ENCODE results near the gene RHEB.

Gene RHEB

GRCh38 chr7:151517601-151518104 lies 2.0 kb downstream of the RHEB start:
- Histone ChIP-seq H3K9me2 (replicated peaks; ENCODE audit: control insufficient read depth, low read length) (no peaks in the 10 kb centered on the region), H3K9me3 (ENCODE audit: control insufficient read depth, insufficient read depth, low read length) (peaks cover 8% of the 10 kb centered on the region), H3K36me3 (ENCODE audit: control insufficient read depth, low read length) (peaks cover 41% of the 10 kb centered on the region), H3K4me2 (ENCODE audit: low read length) (peak overlapping the region; percentile 83), H3K27me3 (ENCODE audit: control insufficient read depth, low read length) (no peaks in the 10 kb centered on the region), H3K4me3 (ENCODE audit: low read length) (peak overlapping the region; percentile 93), H3K79me2 (ENCODE audit: control insufficient read depth, low read length) (peaks cover 67% of the 10 kb centered on the region), H3K27ac (ENCODE audit: low read depth, low read length) (no peak overlapping the region), H4K20me1 (ENCODE audit: control insufficient read depth, insufficient read depth, low read depth, low read length) (peaks cover 54% of the 10 kb centered on the region), H3K4me1 (ENCODE audit: control insufficient read depth, low read length) (peaks cover 28% of the 10 kb centered on the region), H3F3A (ENCODE audit: control insufficient read depth, insufficient read depth) (0 out of 2 replicates have a peak, but pooled peaks cover 2% of the 10 kb centered on the region)
- TF ChIP-seq CTCF (IDR thresholded peaks at IDR 0.05; ENCODE audit: low read depth, low read length, poor library complexity, severe bottlenecking) = no peak
- no peak for TF ChIP-seq EZH2phosphoT487 (IDR thresholded peaks at IDR 0.05; ENCODE audit: borderline replicate concordance, low read length)

- Histone ChIP-seq H4K20me1 (ENCODE audit: control insufficient read depth, insufficient read depth, low read depth, low read length) (peaks cover 72% of the 10 kb centered on the region), H3K4me3 (ENCODE audit: low read length) (no peak overlapping the region), H3K27me3 (ENCODE audit: control insufficient read depth, low read length) (no peaks in the 10 kb centered on the region), H3K9me3 (ENCODE audit: control insufficient read depth, insufficient read depth, low read length) (peaks cover 1% of the 10 kb centered on the region), H3K4me2 (ENCODE audit: low read length) (no peak overlapping the region), H3K27ac (ENCODE audit: low read depth, low read length) (no peak overlapping the region), H3K4me1 (ENCODE audit: control insufficient read depth, low read length) (peaks cover 29% of the 10 kb centered on the region), H3K79me2 (ENCODE audit: control insufficient read depth, low read length) (peaks cover 91% of the 10 kb centered on the region), H3K36me3 (ENCODE audit: control insufficient read depth, low read length) (peaks cover 54% of the 10 kb centered on the region), H3F3A (ENCODE audit: control insufficient read depth, insufficient read depth) (0 out of 2 replicates have a peak, but pooled peaks cover 2% of the 10 kb centered on the region), H3K9me2 (replicated peaks; ENCODE audit: control insufficient read depth, low read length) (no peaks in the 10 kb centered on the region)
- TF ChIP-seq CTCF (IDR thresholded peaks at IDR 0.05; ENCODE audit: low read depth, low read length, poor library complexity, severe bottlenecking) = no peak
- TF ChIP-seq EZH2phosphoT487 (IDR thresholded peaks at IDR 0.05; ENCODE audit: borderline replicate concordance, low read length) = no peak
Measured at GRCh38 chr7:151515276-151515565, 4.5 kb downstream of the RHEB start.

DNA sequence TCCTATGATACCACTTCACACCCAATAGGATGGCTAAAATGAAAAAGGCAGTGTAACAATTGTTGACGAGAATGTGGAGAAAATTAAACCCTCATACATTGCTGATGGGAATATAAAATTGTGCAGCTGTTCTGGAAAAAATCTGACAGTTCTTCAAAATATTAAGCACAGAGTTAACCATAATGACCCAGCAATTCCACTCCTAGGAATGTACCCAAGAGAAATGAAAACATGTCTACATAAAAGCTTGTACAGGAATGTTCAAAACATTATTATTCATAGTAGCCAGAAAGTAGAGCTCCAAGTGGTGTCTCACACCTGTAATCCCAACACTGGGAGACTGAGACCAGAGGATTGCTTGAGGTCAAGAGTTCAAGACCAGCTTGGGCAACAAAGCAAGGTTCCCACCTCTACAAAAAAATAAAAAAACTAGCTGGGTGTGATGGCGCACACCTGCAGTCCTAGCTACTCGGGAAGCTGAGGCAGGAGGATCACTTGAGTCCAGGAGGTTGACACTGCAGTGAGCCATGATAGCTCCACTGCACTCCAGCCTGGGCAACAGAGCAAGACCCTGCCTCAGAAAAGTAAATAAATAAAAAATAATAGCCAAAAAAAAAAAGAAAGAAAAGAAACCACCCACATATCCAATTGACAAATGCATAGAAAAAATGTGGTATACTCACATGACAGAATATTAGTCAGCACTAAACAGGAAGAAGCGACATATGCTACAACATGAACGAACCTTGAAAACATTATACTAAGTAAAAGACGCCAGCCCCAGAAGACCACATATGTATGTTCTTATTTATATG lies 5.0 kb downstream of the RHEB start:
- no peaks in the 10 kb centered on the region for H3K9me2 ChIP-seq (replicated peaks; ENCODE audit: control insufficient read depth, low read length)
- no peak for TF ChIP-seq CTCF (IDR thresholded peaks at IDR 0.05; ENCODE audit: low read depth, low read length, poor library complexity, severe bottlenecking)
- no peak for TF ChIP-seq EZH2phosphoT487 (IDR thresholded peaks at IDR 0.05; ENCODE audit: borderline replicate concordance, low read length)
- peaks cover 78% of the 10 kb centered on the region for H4K20me1 ChIP-seq (ENCODE audit: control insufficient read depth, insufficient read depth, low read depth, low read length)
- peaks cover 31% of the 10 kb centered on the region for H3K4me1 ChIP-seq (ENCODE audit: control insufficient read depth, low read length)
- H3K4me3 ChIP-seq (ENCODE audit: low read length) = no peak overlapping the region
- no peak overlapping the region for H3K4me2 ChIP-seq (ENCODE audit: low read length)
- H3F3A ChIP-seq (ENCODE audit: control insufficient read depth, insufficient read depth) = no peaks in the 10 kb centered on the region
- H3K36me3 ChIP-seq (ENCODE audit: control insufficient read depth, low read length) = peaks cover 59% of the 10 kb centered on the region
- H3K79me2 ChIP-seq (ENCODE audit: control insufficient read depth, low read length) = peaks cover 97% of the 10 kb centered on the region
- no peak overlapping the region for H3K27ac ChIP-seq (ENCODE audit: low read depth, low read length)
- no peaks in the 10 kb centered on the region for H3K27me3 ChIP-seq (ENCODE audit: control insufficient read depth, low read length)
- H3K9me3 ChIP-seq (ENCODE audit: control insufficient read depth, insufficient read depth, low read length) = no peaks in the 10 kb centered on the region
